Measurements from ENCODE around the gene CAMK1.

The CAMK1 gene

DNA sequence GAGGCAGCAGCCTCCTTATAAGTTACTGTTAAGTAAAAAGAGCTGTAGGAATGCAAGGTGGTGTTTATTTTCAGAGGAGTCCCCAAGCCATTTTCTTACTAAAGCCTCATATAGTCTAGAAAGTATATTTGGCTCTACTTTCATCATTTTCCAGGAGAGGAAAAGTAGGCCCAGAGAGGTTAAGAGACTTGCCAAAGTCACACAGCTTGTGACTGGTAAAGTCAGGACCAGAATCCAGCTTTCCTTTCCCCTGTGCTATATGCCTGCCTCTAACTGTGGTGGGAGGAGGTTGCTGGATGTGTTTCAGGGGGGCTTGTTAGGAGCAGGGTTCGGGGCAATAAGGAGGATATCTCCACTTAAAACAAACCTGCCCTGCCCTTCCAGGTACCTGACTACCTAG is 27.2 kb downstream of the CAMK1 start:
- DNase-seq (ENCODE audit: low read depth): no peak

GRCh38 chr3:9739181-9739580 is 30.6 kb downstream of the CAMK1 start:
- DNase-seq (ENCODE audit: low read depth): no peak

- no peak for DNase-seq (ENCODE audit: low read depth)
Observed at GRCh38 chr3:9736831-9737230, 32.9 kb downstream of the CAMK1 start.

GRCh38 chr3:9732740-9733115 is 37.0 kb downstream of the CAMK1 start:
- no peak for DNase-seq (ENCODE audit: low read depth)

- DNase-seq (ENCODE audit: low read depth): no peak
Observed at GRCh38 chr3:9732080-9732739, 37.5 kb downstream of the CAMK1 start.

DNA sequence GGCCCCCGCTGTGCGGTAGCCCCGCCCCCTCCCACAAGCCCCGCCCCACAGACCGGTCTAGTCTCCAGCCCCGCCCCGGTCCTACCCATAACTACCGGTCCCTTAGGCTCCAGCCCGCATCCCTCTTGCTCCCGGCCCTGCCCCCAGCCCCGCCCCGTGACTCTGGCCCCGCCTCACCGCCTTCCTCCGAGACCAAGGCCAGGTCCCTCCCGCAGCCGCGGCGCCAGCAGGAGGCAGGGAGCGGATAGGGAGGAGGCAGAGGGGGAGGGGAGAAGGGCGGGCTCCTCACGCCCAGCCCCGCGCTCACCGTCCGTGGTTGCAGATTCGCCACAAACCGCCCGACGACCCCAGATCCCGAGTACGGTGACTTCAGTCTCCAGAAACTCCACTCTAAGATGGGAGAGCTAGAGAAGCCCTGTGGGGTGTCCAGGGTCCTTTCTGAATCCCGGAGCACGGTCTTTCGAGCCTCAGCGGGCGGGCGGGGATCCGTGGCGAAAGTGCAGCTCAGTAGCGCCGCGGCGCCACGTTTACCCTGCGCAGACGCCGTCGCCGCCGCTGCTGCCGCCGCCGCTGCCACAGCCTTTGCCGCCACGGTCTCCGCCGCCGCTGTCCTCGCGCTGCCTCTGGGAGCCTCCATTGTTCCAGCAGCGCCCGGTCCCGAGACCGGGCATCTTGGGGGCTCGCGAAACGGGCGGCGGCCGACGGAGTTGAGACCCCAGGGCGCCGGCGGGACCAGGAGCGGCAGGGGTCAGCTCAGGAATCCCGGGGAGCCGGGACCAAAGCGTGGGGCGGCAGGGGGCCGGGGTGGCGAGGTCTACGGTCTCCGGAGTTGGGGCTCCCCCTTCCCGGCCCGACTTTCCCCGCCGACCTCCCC is 38.3 kb downstream of the CAMK1 start, which contains the start of gene BRPF1:
Gene BRPF1, plus strand, starts transcription at position 530 of the 874 bp plus-strand sequence. CDS start 2,406 bp downstream, outside the sequence.
- peak; percentile 100 for DNase-seq (ENCODE audit: low read depth)

DNA sequence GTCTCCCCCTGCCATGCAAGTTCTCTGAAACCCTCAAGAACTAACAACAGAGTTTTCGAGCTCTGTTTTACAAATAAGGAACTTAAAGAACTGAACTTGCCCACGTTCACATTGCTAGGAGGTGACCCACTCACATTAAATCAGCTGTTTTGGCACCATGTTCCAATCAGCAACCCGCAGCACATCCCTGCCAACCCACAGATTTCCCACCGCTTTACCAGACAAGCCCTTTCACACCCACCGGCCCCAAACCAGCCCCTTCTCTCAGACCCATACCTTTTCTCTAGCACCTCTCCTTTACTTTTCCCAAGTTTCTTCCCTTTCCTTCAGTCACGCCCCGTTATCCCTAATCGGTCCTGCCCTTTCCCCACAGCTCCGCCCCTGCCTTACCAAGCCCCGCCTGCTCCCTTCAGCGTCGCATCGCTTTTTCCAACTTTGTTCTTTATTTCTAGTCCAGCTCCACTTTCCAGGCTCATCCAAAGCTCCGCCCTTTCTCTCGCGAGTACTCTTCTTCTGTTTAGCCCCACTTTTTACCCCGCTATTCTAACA is 39.0 kb downstream of the CAMK1 start:
- DNase-seq (ENCODE audit: low read depth): no peak

GRCh38 chr3:9729419-9729818 is 40.3 kb downstream of the CAMK1 start:
- no peak for DNase-seq (ENCODE audit: low read depth)

- DNase-seq (ENCODE audit: low read depth): no peak
Observed at GRCh38 chr3:9727743-9728142, 42.0 kb downstream of the CAMK1 start.

GRCh38 chr3:9727041-9727595 is 42.6 kb downstream of the CAMK1 start:
- no peak for DNase-seq (ENCODE audit: low read depth)

- no peak for DNase-seq (ENCODE audit: low read depth)
Observed at GRCh38 chr3:9725775-9726515, 43.8 kb downstream of the CAMK1 start.

GRCh38 chr3:9721700-9722060 is 48.1 kb downstream of the CAMK1 start:
- no peak for DNase-seq (ENCODE audit: low read depth)

GRCh38 chr3:9721015-9721699 is 48.6 kb downstream of the CAMK1 start:
- DNase-seq (ENCODE audit: low read depth): no peak

GRCh38 chr3:9718118-9718517 is 51.6 kb downstream of the CAMK1 start:
- no peak for DNase-seq (ENCODE audit: low read depth)

GRCh38 chr3:9717563-9717962 is 52.2 kb downstream of the CAMK1 start:
- DNase-seq (ENCODE audit: low read depth): no peak

GRCh38 chr3:9716801-9717555 is 52.8 kb downstream of the CAMK1 start:
- DNase-seq (ENCODE audit: low read depth): no peak

- peak; percentile 86 for DNase-seq (ENCODE audit: low read depth)
Observed at GRCh38 chr3:9715764-9716437, 53.8 kb downstream of the CAMK1 start.

GRCh38 chr3:9715136-9715535 is 54.6 kb downstream of the CAMK1 start:
- DNase-seq (ENCODE audit: low read depth): no peak

GRCh38 chr3:9713142-9713541 is 56.6 kb downstream of the CAMK1 start:
- no peak for DNase-seq (ENCODE audit: low read depth)

- DNase-seq (ENCODE audit: low read depth): no peak
Observed at GRCh38 chr3:9712415-9712814, 57.3 kb downstream of the CAMK1 start.

Measured in fibroblast of gingiva (primary cell).